ENCODE measurements around the gene MX2. TPM values are rescaled to one million over a fixed set of nuclear protein-coding genes. Genes with fewer than 3 reads are reported as not detected.
"Not testable (repeated sequence)": the region's sequence is repeated elsewhere in the genome, so short reads cannot be mapped to it uniquely, and the experiment has no call there.

MX2 gene
- total RNA-seq, 1 donor from 2014 or later: 30.3 TPM

GRCh38 chr21:41410361-41410760, 48.5 kb downstream of the MX2 start:
- intact Hi-C loops (cut with micrococcal nuclease): no loop called here

DNA sequence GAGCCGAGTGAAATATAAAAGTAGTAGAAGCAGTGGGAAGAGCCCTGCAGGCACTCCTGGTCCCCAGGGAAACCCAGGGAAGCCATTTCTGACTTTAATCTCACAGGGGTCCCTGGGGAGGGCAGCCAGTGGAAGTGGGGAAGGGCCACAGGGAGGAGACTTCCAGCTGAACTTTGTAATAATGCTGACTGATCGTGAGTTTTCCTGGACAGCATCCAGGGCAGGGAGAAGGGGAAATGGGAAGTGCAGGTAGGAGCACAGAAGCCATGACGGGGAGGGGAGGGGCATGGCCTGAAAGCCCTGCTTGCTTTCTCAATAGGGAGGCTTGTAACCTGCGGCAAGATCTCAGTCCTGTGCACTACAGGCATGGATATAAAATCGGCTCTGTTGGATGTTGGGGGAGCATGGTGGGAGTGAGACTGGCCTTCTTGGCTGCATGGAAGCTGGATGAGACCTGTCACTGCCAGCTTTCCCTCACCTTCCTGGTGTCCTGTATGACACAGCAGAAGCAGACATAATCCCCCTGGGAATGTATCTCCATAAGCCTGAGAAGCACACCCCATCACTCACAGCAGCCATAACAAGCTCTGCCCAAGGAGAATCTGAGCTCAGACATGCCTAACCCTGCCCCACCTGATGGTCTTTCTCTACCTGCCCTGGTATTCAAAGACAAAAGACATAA, 49.1 kb downstream of the MX2 start:
- intact Hi-C loops (cut with micrococcal nuclease): loop anchor here (1.0 kb wide), 1 partner anchor 12 kb away; no protein-coding TSS in a partner anchor

- intact Hi-C loops (cut with micrococcal nuclease): loop anchor here (1.0 kb wide), 1 partner anchor 12 kb away; no protein-coding TSS in a partner anchor
Measured at GRCh38 chr21:41411449-41412089, 49.7 kb downstream of the MX2 start.

- intact Hi-C loops (cut with micrococcal nuclease): not testable (repeated sequence)
Measured at GRCh38 chr21:41417505-41417904, 55.7 kb downstream of the MX2 start.

- intact Hi-C loops (cut with micrococcal nuclease): no loop called here
Measured at GRCh38 chr21:41418393-41418792, 56.6 kb downstream of the MX2 start.

GRCh38 chr21:41418956-41419680, 57.3 kb downstream of the MX2 start:
- intact Hi-C loops (cut with micrococcal nuclease): no loop called here

DNA sequence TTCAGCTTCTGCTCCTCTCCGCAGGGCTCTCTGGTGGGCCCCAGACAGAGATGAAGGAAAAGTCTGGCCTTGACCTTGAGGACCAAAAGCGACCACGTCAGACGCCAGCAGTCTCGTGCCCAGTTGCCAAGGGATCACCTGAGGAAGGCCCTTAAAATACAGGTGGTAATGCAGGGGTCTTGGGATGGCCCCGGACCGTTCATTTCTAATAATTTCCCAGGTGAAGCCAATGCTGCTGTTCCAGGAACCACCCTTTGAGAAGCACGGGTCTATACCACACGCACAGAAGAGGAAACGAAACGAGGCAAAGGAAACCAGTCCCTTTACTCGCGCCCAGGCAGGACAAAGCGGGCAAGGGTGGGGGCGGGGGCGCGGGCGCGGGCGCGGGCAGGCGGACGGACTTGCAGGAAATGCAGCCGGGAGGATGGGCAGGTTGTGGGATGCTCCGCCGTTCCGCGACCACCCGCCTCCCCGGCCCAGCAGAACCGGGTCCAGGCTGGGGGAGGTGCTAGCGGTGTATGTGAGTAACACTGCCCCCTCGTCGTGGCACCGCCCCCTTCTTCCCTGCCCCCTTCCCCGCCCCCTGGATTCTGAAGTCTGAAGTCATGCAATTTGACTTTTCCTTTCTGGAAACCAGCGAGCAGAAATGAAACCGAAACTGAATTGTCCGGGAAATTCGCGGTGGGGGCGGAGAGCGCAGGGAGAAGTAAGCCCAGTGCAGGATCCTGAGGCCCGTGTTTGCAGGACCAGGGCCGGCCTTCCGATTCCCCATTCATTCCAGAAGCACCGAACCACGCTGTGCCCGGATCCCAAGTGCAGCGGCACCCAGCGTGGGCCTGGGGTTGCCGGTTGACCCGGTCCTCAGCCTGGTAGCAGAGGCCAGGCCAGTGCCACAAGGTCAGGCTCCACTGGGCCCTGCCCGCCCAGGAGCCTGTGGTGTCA, 58.4 kb downstream of the MX2 start:
- intact Hi-C loops (cut with micrococcal nuclease): no loop called here

DNA sequence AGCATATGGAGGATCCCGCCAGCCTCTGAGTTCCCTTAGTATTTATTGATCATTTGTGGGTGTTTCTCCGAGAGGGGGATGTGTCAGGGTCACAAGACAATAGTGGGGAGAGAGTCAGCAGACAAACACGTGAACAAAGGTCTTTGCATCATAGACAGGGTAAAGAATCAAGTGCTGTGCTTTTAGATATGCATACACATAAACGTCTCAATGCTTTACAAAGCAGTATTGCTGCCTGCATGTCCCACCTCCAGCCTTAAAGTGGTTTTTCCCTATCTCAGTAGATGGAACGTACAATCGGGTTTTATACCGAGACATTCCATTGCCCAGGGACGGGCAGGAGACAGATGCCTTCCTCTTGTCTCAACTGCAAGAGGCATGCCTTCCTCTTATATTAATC, 59.2 kb downstream of the MX2 start:
- intact Hi-C loops (cut with micrococcal nuclease): not testable (repeated sequence)

- intact Hi-C loops (cut with micrococcal nuclease): loop anchor here (1.0 kb wide), 1 partner anchor 11 kb away; no protein-coding TSS in a partner anchor
Measured at GRCh38 chr21:41422546-41423304, 60.9 kb downstream of the MX2 start.

DNA sequence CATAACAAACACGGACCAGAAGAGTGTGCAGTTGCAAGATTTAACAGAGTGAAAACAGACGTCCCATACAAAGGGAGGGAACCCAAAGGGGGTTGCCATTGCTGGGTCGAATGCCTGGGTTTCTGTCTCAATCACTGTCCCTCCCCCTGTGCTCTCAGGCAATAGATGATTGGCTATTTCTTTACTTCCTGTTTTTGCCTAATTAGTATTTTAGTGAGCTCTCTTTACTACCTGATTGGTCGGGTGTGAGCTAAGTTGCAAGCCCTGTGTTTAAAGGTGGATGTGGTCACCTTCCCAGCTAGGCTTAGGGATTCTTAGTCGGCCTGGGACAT, 61.4 kb downstream of the MX2 start:
- intact Hi-C loops (cut with micrococcal nuclease): loop anchor here (1.0 kb wide), 1 partner anchor 12 kb away; no protein-coding TSS in a partner anchor

GRCh38 chr21:41425588-41425953, 63.7 kb downstream of the MX2 start:
- intact Hi-C loops (cut with micrococcal nuclease): no loop called here

- intact Hi-C loops (cut with micrococcal nuclease): loop anchor here (1.0 kb wide), 1 partner anchor 64 kb away; the partner anchor contains the start of gene MX2
Measured at GRCh38 chr21:41425954-41426675, 64.3 kb downstream of the MX2 start, which contains the start of gene MX1. TSS of gene MX1 (plus strand) at chr21:41426239. CDS start at chr21:41432071, 5,832 bp downstream.

GRCh38 chr21:41426676-41427404, 65.0 kb downstream of the MX2 start:
- intact Hi-C loops (cut with micrococcal nuclease): loop anchor here (1.0 kb wide), 1 partner anchor 65 kb away; the partner anchor contains the start of gene MX2

DNA sequence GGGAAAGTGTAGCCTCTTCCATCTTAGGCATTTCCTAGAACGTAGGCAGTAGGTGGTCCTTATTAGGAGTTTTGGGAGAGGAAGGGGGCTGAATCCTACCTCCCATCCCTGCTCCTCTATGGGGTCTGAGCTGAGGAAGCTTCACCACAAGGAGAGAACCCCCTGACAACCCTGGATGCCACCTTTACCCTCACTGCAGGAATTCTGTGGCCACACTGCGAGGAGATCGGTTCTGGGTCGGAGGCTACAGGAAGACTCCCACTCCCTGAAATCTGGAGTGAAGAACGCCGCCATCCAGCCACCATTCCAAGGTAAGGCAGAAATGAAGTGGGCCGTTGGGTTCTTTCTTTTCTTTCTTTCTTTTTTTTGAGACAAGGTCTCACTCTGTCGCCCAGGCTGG, 65.7 kb downstream of the MX2 start:
- intact Hi-C loops (cut with micrococcal nuclease): no loop called here

- intact Hi-C loops (cut with micrococcal nuclease): no loop called here
Measured at GRCh38 chr21:41428311-41428710, 66.5 kb downstream of the MX2 start.

DNA sequence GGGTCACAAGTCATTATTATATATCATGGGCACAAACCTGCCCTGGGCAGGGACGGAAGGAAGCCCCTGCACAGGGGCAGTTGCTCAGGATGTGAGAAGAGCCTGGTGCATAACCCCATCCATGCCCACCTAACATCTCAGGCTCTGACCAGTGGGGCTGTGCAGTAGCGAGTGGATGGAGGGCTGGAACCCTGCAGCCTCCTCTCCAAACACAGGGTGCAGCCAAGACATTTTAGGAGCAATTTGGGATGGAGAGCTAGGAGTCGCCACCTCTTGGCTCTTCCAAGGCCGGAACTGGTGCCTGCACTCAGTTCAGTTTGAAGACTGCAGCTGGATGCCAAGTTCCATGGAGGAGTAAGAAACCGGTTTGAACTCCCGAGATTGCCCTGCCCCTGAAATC, 67.0 kb downstream of the MX2 start:
- intact Hi-C loops (cut with micrococcal nuclease): no loop called here

GRCh38 chr21:41429305-41429704, 67.5 kb downstream of the MX2 start:
- intact Hi-C loops (cut with micrococcal nuclease): no loop called here

- intact Hi-C loops (cut with micrococcal nuclease): no loop called here
Measured at GRCh38 chr21:41429925-41430491, 68.2 kb downstream of the MX2 start.

All from T-helper 2 cell treated with Interferon-gamma antibody and Interleukin-4, amounts not matched to agents 100 ng/mL and 5 ng/mL, for 36 hours (primary cell).